ENCODE measurements around the gene NQO2.
"Not testable (repeated sequence)": the region's sequence is repeated elsewhere in the genome, so short reads cannot be mapped to it uniquely, and the experiment has no call there.

Gene NQO2

GRCh38 chr6:3016473-3017280 is 17.0 kb downstream of the NQO2 start:
- no peak for DNase-seq

DNA sequence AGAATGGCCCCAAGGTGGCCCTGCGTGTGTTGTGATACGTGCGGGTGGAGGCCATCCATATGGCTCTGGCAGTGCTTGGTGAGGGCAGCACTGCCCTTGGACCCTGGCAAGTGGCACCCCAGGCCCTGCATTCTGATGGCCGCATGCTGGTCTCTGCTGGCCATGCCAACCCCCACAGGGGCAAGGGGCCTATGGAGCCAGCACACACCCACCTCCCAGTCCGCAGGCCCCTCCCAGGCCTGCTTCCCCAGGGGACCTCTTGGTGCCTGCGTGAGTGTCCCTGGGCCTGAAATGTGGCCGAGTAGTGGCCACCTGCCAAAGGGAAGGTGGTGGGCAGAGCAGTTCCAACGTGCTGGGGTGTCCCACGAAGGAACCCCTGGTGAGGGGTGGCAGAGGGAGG is 17.6 kb downstream of the NQO2 start:
- DNase-seq = no peak

DNA sequence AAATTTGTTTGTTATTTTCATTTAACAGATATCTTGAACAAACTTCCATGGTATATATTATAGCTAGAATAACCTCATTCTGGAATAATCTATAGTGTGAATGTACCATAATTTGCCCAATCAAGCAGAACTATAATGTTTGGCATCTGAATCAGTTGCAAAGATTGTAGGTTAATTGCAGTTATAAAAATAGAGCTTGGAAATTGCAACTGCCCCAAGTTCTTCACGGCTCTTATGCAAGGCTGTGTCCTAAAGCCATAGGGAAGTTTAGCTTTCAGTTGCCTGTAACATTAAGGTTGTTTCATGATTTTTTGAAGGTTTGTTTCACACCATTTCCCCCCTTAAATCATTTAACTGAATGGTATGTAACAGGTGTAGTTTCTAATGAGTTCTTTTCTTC is 19.4 kb downstream of the NQO2 start:
- DNase-seq = no peak

DNA sequence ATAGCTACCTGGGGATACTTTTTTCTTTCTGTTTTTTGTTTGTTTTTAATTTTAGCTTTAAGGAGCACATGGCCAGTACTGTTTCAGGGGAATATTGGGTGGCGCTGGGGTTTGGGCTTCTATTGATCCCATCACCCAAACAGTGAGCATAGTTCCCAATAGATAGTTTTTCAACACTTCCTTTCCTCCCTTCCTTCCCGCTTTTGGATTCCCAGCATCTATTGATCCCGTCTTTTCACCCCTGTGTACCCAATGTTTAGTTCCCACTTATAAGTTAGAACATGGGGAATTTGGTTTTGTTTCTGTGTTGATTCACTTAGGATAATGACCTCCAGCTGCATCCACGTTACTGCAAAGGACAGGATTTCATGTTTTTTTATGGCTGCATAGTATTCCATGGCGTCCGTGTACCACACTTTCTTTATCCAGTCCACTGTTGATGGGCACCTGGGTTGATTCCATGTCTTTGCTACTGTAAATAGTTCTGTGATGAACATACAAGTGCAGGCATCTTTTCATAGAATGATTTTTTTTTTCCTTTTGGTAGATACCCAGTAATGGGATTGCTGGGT is 20.1 kb downstream of the NQO2 start:
- no peak for DNase-seq

GRCh38 chr6:3020976-3021598 is 21.4 kb downstream of the NQO2 start:
- DNase-seq = not testable (repeated sequence)

- peak; percentile 51 to 71 for DNase-seq
These were observed 23.3 kb downstream of the NQO2 start for GRCh38 chr6:3022765-3023662.

GRCh38 chr6:3023663-3024483 is 24.2 kb downstream of the NQO2 start:
- DNase-seq = peak; percentile 93 to 97

DNA sequence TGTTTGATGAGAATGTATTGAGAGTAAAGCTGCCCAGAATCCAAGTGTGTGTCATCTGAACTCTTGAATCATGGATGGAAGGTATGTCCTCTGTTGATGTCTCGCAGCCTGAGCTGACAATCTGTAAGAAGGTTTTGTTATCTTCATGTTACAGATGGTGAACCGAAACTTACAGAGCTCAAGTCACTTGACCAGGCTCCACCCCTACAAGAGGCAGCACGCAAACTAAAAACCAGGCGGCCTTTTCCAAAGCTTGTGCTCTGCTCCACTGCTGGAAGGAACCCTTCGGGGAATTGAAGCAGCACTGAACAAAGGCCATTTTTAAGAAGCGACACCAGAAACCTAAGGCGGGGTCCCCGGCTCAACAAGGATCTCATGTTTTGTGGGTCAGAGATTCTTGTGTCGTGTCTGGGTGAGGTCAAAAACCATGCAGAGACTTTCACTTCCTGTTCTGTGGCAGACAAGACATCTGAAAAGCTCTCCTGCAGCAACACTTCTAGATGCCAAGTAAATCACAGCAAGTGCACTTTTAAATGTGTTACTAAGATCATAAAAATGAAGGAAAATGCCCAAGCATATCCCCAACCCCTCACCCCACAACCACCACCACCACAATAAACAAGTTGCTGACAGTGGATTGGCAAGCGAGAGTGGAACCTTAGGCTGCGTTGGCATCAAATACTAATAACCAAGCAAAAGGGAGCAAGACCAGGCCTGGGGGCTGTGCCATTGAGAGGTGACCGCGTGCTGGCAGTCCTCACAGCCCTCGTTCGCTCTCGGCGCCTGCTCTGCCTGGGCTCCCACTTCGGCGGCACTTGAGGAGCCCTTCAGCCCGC is 27.3 kb downstream of the NQO2 start:
- peak; percentile 75 to 77 for DNase-seq

DNA sequence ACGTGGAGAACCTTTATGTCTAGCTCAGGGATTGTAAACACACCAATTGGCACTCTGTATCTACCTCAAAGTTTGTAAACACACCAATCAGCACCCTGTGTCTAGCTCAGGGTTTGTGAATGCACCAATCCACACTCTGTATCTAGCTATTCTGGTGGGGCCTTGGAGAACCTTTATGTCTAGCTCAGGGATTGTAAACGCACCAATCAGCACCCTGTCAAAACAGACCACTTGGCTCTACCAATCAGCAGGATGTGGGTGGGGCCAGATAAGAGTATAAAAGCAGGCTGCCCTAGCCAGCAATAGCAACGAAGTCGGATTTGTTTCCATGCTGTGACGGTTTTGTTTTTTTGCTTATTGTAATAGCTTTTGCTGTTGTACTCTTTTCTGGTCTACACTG is 28.5 kb downstream of the NQO2 start:
- DNase-seq = not testable (repeated sequence)

GRCh38 chr6:3031857-3032640 is 32.4 kb downstream of the NQO2 start:
- DNase-seq = no peak

- DNase-seq = no peak
These were observed 33.3 kb downstream of the NQO2 start for GRCh38 chr6:3032986-3033385.

GRCh38 chr6:3033652-3034051 is 34.0 kb downstream of the NQO2 start:
- no peak for DNase-seq

DNA sequence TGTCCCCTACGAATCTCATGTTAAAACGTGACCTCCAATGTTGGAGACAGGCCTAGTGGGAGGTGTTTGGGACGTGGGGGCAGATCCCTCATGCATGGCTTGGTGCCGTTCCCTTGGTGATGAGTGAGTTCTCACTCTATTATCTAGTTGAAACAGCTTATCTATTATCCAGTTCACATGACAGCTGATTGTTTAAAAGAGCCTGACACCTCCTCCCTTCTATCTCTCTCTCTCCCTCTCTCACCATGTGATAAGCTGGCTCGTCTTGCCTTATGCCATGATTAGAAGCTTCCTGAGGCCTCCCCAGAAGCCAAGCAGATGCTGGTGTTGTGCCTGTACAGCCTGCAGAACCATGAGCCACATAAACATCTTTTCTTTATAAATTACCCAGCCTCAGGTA is 35.7 kb downstream of the NQO2 start:
- no peak for DNase-seq

DNA sequence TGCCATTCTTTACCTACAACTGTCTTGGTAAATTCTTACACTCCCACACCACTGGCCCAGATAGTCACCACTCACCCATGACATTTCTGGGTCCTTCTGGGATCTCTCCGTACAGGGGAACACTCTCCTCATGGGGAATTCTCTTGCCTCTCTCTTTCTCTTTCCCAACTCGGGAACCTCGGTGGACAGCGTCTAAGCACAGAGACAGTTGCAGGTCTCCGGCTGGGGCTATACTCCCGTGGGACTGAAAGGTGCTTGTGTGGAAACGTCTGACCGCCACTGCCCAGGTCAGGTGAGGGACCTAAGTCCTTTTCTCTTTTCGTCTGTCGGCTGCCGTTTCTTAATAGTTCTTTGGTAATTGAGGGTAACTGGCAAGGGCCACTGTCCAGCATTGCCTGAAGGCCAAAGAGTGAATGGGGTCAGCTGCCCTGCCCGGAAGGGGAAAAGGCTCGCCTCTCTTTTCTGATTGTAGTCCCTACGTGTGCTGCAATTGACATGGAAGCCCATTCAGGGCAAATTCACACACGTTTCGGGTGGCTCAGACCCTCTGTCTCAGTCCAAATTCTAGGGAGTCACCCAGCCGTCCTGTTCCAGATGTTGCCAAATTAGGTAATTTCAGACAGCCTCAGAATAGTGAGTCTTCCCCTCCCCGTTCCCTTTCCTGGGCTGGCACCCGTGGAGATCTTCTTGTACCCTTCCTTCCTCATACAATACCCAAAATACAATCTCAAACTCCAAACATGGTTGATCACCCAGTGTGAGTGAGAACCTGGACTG is 37.4 kb downstream of the NQO2 start:
- DNase-seq = peak in 1 of 2 donors; percentile 44

- DNase-seq = peak in 1 of 2 donors; percentile 24
These were observed 38.1 kb downstream of the NQO2 start for GRCh38 chr6:3037638-3038365.

GRCh38 chr6:3039384-3039783 is 39.7 kb downstream of the NQO2 start:
- DNase-seq = no peak

DNA sequence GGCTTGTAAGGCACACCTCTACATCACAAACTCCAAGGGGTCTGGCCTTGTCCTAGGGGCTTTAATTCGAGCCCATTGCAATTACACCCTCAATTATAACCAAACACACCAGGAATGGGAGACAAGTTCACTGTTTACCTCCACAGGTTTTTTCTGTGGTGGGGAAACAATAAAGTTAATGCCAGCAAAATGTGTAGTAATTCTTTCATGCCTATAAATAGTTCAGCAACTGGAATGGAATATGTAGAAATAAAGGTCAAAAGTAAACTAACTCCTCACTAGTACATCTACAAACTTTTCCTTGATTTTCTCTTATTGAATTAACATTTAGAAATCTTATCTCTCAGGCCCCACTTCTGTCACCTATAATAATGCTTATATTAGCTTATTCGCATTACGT is 41.5 kb downstream of the NQO2 start:
- DNase-seq = no peak

DNA sequence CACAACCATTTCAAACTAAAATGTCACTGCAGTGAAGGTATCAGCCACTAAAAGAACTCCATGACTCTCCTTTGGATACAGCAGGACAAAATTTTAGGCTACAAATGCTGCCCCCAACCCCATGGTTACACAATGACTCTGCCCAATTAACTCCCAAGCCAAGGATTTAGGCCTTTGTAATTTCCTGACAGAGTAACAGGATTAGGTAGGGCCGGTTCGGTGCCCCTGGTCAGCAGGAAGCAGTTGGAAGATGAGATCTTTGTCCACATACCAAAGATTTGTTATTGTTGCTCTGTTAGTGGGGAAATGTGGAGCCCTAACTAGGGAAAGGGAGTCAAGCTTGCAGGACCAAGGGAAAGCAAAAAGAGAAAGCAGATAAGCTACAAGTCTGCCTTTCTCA is 41.9 kb downstream of the NQO2 start:
- no peak for DNase-seq

GRCh38 chr6:3045369-3045768 is 45.7 kb downstream of the NQO2 start:
- no peak for DNase-seq

Measured in inflammatory macrophage treated with lipopolysaccharide for 1 hour (primary cell).